ENCODE results near the gene RABL3.
"Not testable (repeated sequence)": the region's sequence is repeated elsewhere in the genome, so short reads cannot be mapped to it uniquely, and the experiment has no call there.

The RABL3 gene

GRCh38 chr3:120745466-120745865 lies 3.1 kb upstream of the RABL3 start:
- DNase-seq (ENCODE audit: low read depth in 2 of 2): no peak

- DNase-seq (ENCODE audit: low read depth in 2 of 2): peak; percentile 24 to 43
Measured at GRCh38 chr3:120743556-120744195, 1.4 kb upstream of the RABL3 start.

- DNase-seq (ENCODE audit: low read depth in 2 of 2): no peak
Measured at GRCh38 chr3:120742849-120743365, 591 bp upstream of the RABL3 start.

- peak in 1 of 2 experiments; percentile 15 for DNase-seq (ENCODE audit: low read depth in 2 of 2)
Measured at GRCh38 chr3:120741837-120742197, 499 bp downstream of the RABL3 start.

- DNase-seq (ENCODE audit: low read depth in 2 of 2): no peak
Measured at GRCh38 chr3:120741320-120741719, 996 bp downstream of the RABL3 start.

GRCh38 chr3:120738006-120738405 lies 4.3 kb downstream of the RABL3 start:
- DNase-seq (ENCODE audit: low read depth in 2 of 2): not testable (repeated sequence)

- DNase-seq (ENCODE audit: low read depth in 2 of 2): no peak
Measured at GRCh38 chr3:120730576-120731542, 11.5 kb downstream of the RABL3 start.

- DNase-seq (ENCODE audit: low read depth in 2 of 2): no peak
Measured at GRCh38 chr3:120726791-120727190, 15.5 kb downstream of the RABL3 start.

- not testable (repeated sequence) for DNase-seq (ENCODE audit: low read depth in 2 of 2)
Measured at GRCh38 chr3:120719167-120719834, 23.0 kb downstream of the RABL3 start.

- DNase-seq (ENCODE audit: low read depth in 2 of 2): no peak
Measured at GRCh38 chr3:120713262-120713661, 29.1 kb downstream of the RABL3 start.

GRCh38 chr3:120710369-120710768 lies 31.9 kb downstream of the RABL3 start:
- DNase-seq (ENCODE audit: low read depth in 2 of 2): no peak

- DNase-seq (ENCODE audit: low read depth in 2 of 2): no peak
Measured at GRCh38 chr3:120708408-120708807, 33.9 kb downstream of the RABL3 start.

- DNase-seq (ENCODE audit: low read depth in 2 of 2): no peak
Measured at GRCh38 chr3:120706950-120707349, 35.4 kb downstream of the RABL3 start.

GRCh38 chr3:120705884-120706582 lies 36.3 kb downstream of the RABL3 start:
- no peak for DNase-seq (ENCODE audit: low read depth in 2 of 2)

- DNase-seq (ENCODE audit: low read depth in 2 of 2): no peak
Measured at GRCh38 chr3:120699333-120699732, 43.0 kb downstream of the RABL3 start.

- DNase-seq (ENCODE audit: low read depth in 2 of 2): peak; percentile 52 to 54
Measured at GRCh38 chr3:120693439-120694171, 48.7 kb downstream of the RABL3 start.

- DNase-seq (ENCODE audit: low read depth in 2 of 2): no peak
Measured at GRCh38 chr3:120689395-120689794, 52.9 kb downstream of the RABL3 start.

- peak; percentile 59 to 60 for DNase-seq (ENCODE audit: low read depth in 2 of 2)
Measured at GRCh38 chr3:120688121-120688520, 54.2 kb downstream of the RABL3 start.

- DNase-seq (ENCODE audit: low read depth in 2 of 2): no peak
Measured at GRCh38 chr3:120685411-120685810, 56.9 kb downstream of the RABL3 start.

- no peak for DNase-seq (ENCODE audit: low read depth in 2 of 2)
Measured at GRCh38 chr3:120684896-120685295, 57.4 kb downstream of the RABL3 start.
